ENCODE measurements around the gene GJA3.
"Not testable (repeated sequence)": the region's sequence is repeated elsewhere in the genome, so short reads cannot be mapped to it uniquely, and the experiment has no call there.

GJA3 gene

GRCh38 chr13:20182231-20182846 lies 21.5 kb upstream of the GJA3 start:
- peak; percentile 66 for DNase-seq (ENCODE audit: low read depth)

GRCh38 chr13:20181188-20181587 lies 20.3 kb upstream of the GJA3 start:
- no peak for DNase-seq (ENCODE audit: low read depth)

GRCh38 chr13:20178156-20178555 lies 17.3 kb upstream of the GJA3 start:
- no peak for DNase-seq (ENCODE audit: low read depth)

- DNase-seq (ENCODE audit: low read depth) = no peak
These were observed 16.4 kb upstream of the GJA3 start for GRCh38 chr13:20177049-20177831.

- DNase-seq (ENCODE audit: low read depth) = no peak
These were observed 15.2 kb upstream of the GJA3 start for GRCh38 chr13:20175907-20176652.

- DNase-seq (ENCODE audit: low read depth) = no peak
These were observed 14.5 kb upstream of the GJA3 start for GRCh38 chr13:20175406-20175794.

GRCh38 chr13:20174656-20175405 lies 14.0 kb upstream of the GJA3 start:
- peak; percentile 72 for DNase-seq (ENCODE audit: low read depth)

GRCh38 chr13:20173116-20173746 lies 12.4 kb upstream of the GJA3 start:
- no peak for DNase-seq (ENCODE audit: low read depth)

GRCh38 chr13:20171364-20171763 lies 10.5 kb upstream of the GJA3 start:
- no peak for DNase-seq (ENCODE audit: low read depth)

- DNase-seq (ENCODE audit: low read depth) = no peak
These were observed 10.1 kb upstream of the GJA3 start for GRCh38 chr13:20170921-20171320.

GRCh38 chr13:20168396-20168795 lies 7.5 kb upstream of the GJA3 start:
- no peak for DNase-seq (ENCODE audit: low read depth)

- peak; percentile 26 for DNase-seq (ENCODE audit: low read depth)
These were observed 4.8 kb upstream of the GJA3 start for GRCh38 chr13:20165417-20166257.

GRCh38 chr13:20161951-20162300 lies 1.1 kb upstream of the GJA3 start:
- no peak for DNase-seq (ENCODE audit: low read depth)

GRCh38 chr13:20161275-20161950 lies 561 bp upstream of the GJA3 start:
- no peak for DNase-seq (ENCODE audit: low read depth)

- DNase-seq (ENCODE audit: low read depth) = no peak
These were observed 1.1 kb downstream of the GJA3 start for GRCh38 chr13:20159646-20160305.

- DNase-seq (ENCODE audit: low read depth) = no peak
These were observed 3.6 kb downstream of the GJA3 start for GRCh38 chr13:20157151-20157796.

GRCh38 chr13:20156702-20157101 lies 4.2 kb downstream of the GJA3 start:
- DNase-seq (ENCODE audit: low read depth) = no peak

GRCh38 chr13:20153290-20153689 lies 7.6 kb downstream of the GJA3 start:
- not testable (repeated sequence) for DNase-seq (ENCODE audit: low read depth)

- no peak for DNase-seq (ENCODE audit: low read depth)
These were observed 9.2 kb downstream of the GJA3 start for GRCh38 chr13:20151612-20152011.

Measured in fibroblast of the conjunctiva (primary cell).